HepG2 (cell line): ENCODE data around the gene MTMR6. TPM values are rescaled to one million over a fixed set of nuclear protein-coding genes. Genes with fewer than 3 reads are reported as not detected.

Experiments
- ATAC-seq: fragments of 200-7000 bp; cut with Tn5 transposase; 3 replicates; pipeline ENCODE4 v1.9.1; 2020; ENCODE audit warnings: mild to moderate bottlenecking, moderate library complexity
- BruUV-seq: library from RNA; stranded (reverse); fragments of 400-500 nt; replicated peaks from 2 replicates; lab custom pipeline; 2021; lab: Mats Ljungman, UMichigan
- CTCF ChIA-PET: fragments of 300-600 bp; formaldehyde crosslinking; extraction: SDS; loops from one replicate; lab custom pipeline; 2021; ENCODE audit warnings: low total read pairs, inconsistent platforms, low intra/inter-chr PET ratio; lab: Yijun Ruan, JAX
- POLR2A ChIA-PET: fragments of 350-600 bp; sonication (Branson Sonifier 250); formaldehyde crosslinking; loops from one replicate; lab custom pipeline; 2020; ENCODE audit warnings: antibody characterized with exemption, inconsistent platforms; lab: Yijun Ruan, JAX
- DNase-seq: peaks from one replicate; pipeline ENCODE4 v3.0.0-alpha.2; 2015; ENCODE audit warnings: low spot score
- FAIRE-seq: peaks from 3 replicates; lab custom pipeline; 2011; peaks lifted over from hg19 to GRCh38; lab: Jason Lieb, UNC
- H2AFZ ChIP-seq: one replicate; pipeline ENCODE4 v1.6.1; 2011; ENCODE audit warnings: low read length, inconsistent platforms
- H3K27ac ChIP-seq: fragments of 300-600 bp; 3 replicates; pipeline ENCODE4 v1.8.0; 2011; ENCODE audit warnings: mixed run types, mild to moderate bottlenecking, mixed read lengths, low read length, inconsistent platforms; ENCODE audit not compliant: insufficient read depth; ENCODE audit errors: extremely low read length
- H3K27me3 ChIP-seq, 2 experiments: fragments of 200-600 bp in 1 of 2; 2 replicates in 1 of 2; 3 replicates in 1 of 2; pipeline versions ENCODE4 v1.6.0 to v1.8.0; 2011; ENCODE audit warnings: low read length in 2 of 2, mild to moderate bottlenecking in 2 of 2, moderate library complexity in 2 of 2, inconsistent platforms in 1 of 2; ENCODE audit not compliant: insufficient read depth in 2 of 2, control insufficient read depth in 1 of 2
- H3K36me3 ChIP-seq, 2 experiments: fragments of 200-600 bp in 1 of 2; replicated peaks in 1 of 2; 2 replicates in 1 of 2; 3 replicates in 1 of 2; pipeline versions ENCODE4 v1.5.1 to v1.8.0; 2011; ENCODE audit warnings: low read length in 2 of 2, inconsistent platforms in 1 of 2; ENCODE audit not compliant: insufficient read depth in 2 of 2, control insufficient read depth in 1 of 2
- H3K4me1 ChIP-seq: 2 replicates; pipeline ENCODE4 v1.5.1; 2012; ENCODE audit warnings: low read length, inconsistent platforms; ENCODE audit not compliant: insufficient read depth
- H3K4me2 ChIP-seq: 2 replicates; pipeline ENCODE4 v1.6.0; 2011; ENCODE audit warnings: low read depth, low read length, inconsistent platforms
- H3K4me3 ChIP-seq, 3 experiments: fragments of 200-600 bp in 1 of 3; sonication (generic), shearing (Covaris generic) in 1 of 3; replicated peaks in 1 of 3; 2 replicates each; pipeline ENCODE4 v1.5.1; 2011 to 2016; ENCODE audit warnings: low read length in 3 of 3, inconsistent platforms in 2 of 3, low read depth in 2 of 3, mild to moderate bottlenecking in 2 of 3, control low read depth in 1 of 3, mixed read lengths in 1 of 3; ENCODE audit not compliant: insufficient read depth in 1 of 3
- H3K79me2 ChIP-seq: one replicate; pipeline ENCODE4 v1.6.1; 2011; ENCODE audit warnings: low read length, inconsistent platforms; ENCODE audit not compliant: insufficient read depth
- H3K9ac ChIP-seq: 2 replicates; pipeline ENCODE4 v1.6.0; 2011; ENCODE audit warnings: mild to moderate bottlenecking, low read depth, low read length, inconsistent platforms; ENCODE audit not compliant: insufficient read depth
- H3K9me3 ChIP-seq: 2 replicates; pipeline ENCODE4 v1.5.1; 2012; ENCODE audit warnings: mild to moderate bottlenecking, low read length
- H4K20me1 ChIP-seq: 2 replicates; pipeline ENCODE4 v1.6.0; 2011; ENCODE audit warnings: inconsistent platforms, mild to moderate bottlenecking, low read length, moderate library complexity; ENCODE audit not compliant: insufficient read depth
- FOSL2 ChIP-seq: sonication (generic); formaldehyde crosslinking; IDR thresholded peaks from 2 replicates; pipeline ENCODE4 v1.4.0; 2020; ENCODE audit warnings: missing genetic modification reagents
- GTF2F1 ChIP-seq: fragments of 150-350 bp; IDR thresholded peaks from 2 replicates; pipeline ENCODE4 v1.6.1; 2014; ENCODE audit warnings: low read length
- HMGA1 ChIP-seq: sonication (generic); formaldehyde crosslinking; conservative IDR thresholded peaks from 2 replicates; pipeline ENCODE4 v1.4.0; 2020; ENCODE audit warnings: missing genetic modification reagents
- KDM3A ChIP-seq: IDR thresholded peaks from 2 replicates; pipeline ENCODE4 v1.6.1; 2018; ENCODE audit warnings: low read depth, missing compliant biosample characterization
- MTA1 ChIP-seq: sonication (generic); formaldehyde crosslinking; IDR thresholded peaks from 2 replicates; pipeline ENCODE4 v1.4.0; 2020; ENCODE audit warnings: missing genetic modification reagents, mild to moderate bottlenecking, borderline replicate concordance
- NFIB ChIP-seq: sonication (generic); formaldehyde crosslinking; IDR thresholded peaks from 2 replicates; pipeline ENCODE4 v1.9.0; 2021; ENCODE audit warnings: missing genetic modification reagents, mild to moderate bottlenecking, borderline replicate concordance
- PPARG ChIP-seq: conservative IDR thresholded peaks from 2 replicates; pipeline ENCODE4 v1.6.1; 2016; ENCODE audit warnings: missing biosample characterization, missing genetic modification reagents
- RARG ChIP-seq: sonication (generic); formaldehyde crosslinking; IDR thresholded peaks from 2 replicates; pipeline ENCODE4 v1.4.0; 2020; ENCODE audit warnings: low read depth, mild to moderate bottlenecking, missing genetic modification reagents
- RXRA ChIP-seq: sonication (generic); formaldehyde crosslinking; IDR thresholded peaks from 2 replicates; pipeline ENCODE4 v1.5.1; 2020; ENCODE audit warnings: missing genetic modification reagents
- SNAI1 ChIP-seq: sonication (generic); formaldehyde crosslinking; IDR thresholded peaks from 2 replicates; pipeline ENCODE4 v1.5.0; 2020; ENCODE audit warnings: mild to moderate bottlenecking, missing genetic modification reagents, borderline replicate concordance
- WIZ ChIP-seq: sonication (generic); formaldehyde crosslinking; IDR thresholded peaks from 2 replicates; pipeline ENCODE4 v1.5.1; 2020; ENCODE audit warnings: mild to moderate bottlenecking, missing genetic modification reagents
- ZKSCAN5 ChIP-seq: sonication (generic); formaldehyde crosslinking; IDR thresholded peaks from 2 replicates; pipeline ENCODE4 v1.5.1; 2020; ENCODE audit warnings: mild to moderate bottlenecking, missing genetic modification reagents
- ZNF12 ChIP-seq: sonication (generic); formaldehyde crosslinking; IDR thresholded peaks from 2 replicates; pipeline ENCODE4 v1.5.0; 2020; ENCODE audit warnings: missing genetic modification reagents
- ZNF629 ChIP-seq: sonication (generic); formaldehyde crosslinking; conservative IDR thresholded peaks from 2 replicates; pipeline ENCODE4 v1.5.0; 2020; ENCODE audit warnings: missing genetic modification reagents
- ZNF746 ChIP-seq: sonication (generic); formaldehyde crosslinking; IDR thresholded peaks from 2 replicates; pipeline ENCODE4 v1.8.0; 2022; ENCODE audit warnings: mild to moderate bottlenecking, missing genetic modification reagents
- ZSCAN25 ChIP-seq: sonication (generic); formaldehyde crosslinking; IDR thresholded peaks from 2 replicates; pipeline ENCODE4 v1.8.0; 2022; ENCODE audit warnings: mild to moderate bottlenecking, missing genetic modification reagents
- WGBS: methylation state at CpG from one replicate; pipeline ENCODE4 v1.1.6; 2017; ENCODE audit warnings: low lambda C conversion rate; 5-methylcytosine and 5-hydroxymethylcytosine counted together
- in situ Hi-C: cut with HindIII; loops from 2 replicates; pipeline ENCODE4 v1.10.0; 2017; ENCODE audit warnings: low pct_unique_long_range_greater_than_20kb; ENCODE audit not compliant: extremely low pct_ligation_motif_present
- intact Hi-C: fragments of 100-400 bp; cut with micrococcal nuclease; formaldehyde crosslinking; loops from one replicate; pipeline ENCODE4 v1.10.0; 2022; ENCODE audit not compliant: unreplicated experiment
- polyA plus RNA-seq, 8 experiments: library from polyadenylated mRNA; depleted of rRNA in 3 of 8; stranded (reverse) in 7 of 8; unstranded in 1 of 8; fragments of >200 nt; fragmentation: Illumina TruSeq in 4 of 8; extraction: Trizol in 4 of 8; gene quantifications; 2 replicates each; pipeline versions ENCODE4 v1.2.1 to v1.2.3, GENCODE V29; 2011 to 2016; ENCODE audit warnings: low read depth in 4 of 8, missing spikeins in 1 of 8, mixed read lengths in 1 of 8; ENCODE audit not compliant: insufficient read depth in 1 of 8
- total RNA-seq, 5 experiments: library from RNA; depleted of rRNA; stranded (reverse); fragments of >200 nt; fragmentation: Illumina TruSeq; extraction: Trizol; gene quantifications; 2 replicates each; pipeline ENCODE4 v1.2.3, GENCODE V29; 2016; ENCODE audit warnings: low read depth in 1 of 5
- TF ChIP-seq, protein P1 (sequence below): sonication (generic); formaldehyde crosslinking; IDR thresholded peaks from 2 replicates; pipeline ENCODE4 v1.4.0; 2020; ENCODE audit warnings: missing genetic modification reagents, borderline replicate concordance

The MTMR6 gene
- total and polyA plus RNA-seq, 2 of the 13 experiments (the other 11 are each of a cell fraction or from before 2014, with no cell fraction given): 3.4 to 7.8 TPM

DNA sequence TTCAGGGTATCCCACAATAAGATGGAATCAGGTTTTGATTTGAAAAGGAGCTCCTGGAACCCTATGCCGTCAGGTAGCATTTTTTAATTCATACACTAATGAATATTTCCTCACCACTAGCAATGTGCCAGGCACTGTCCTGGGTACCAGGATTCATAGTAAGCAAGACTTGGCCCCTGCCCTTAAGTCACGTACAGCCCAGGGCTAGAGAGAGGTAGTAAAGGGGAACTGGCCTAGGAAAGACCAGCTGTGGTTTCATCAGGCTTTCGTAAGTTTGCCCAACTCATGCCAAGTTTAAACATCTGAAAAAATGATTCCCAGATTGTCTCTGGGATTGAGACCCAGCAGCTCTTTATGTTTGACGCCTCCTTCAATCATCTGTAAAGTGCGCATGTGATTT lies 69.3 kb downstream of the MTMR6 start:
- Histone ChIP-seq H3K9me3 (no peaks in the 10 kb centered on the region), H3K9ac (no peak overlapping the region), H3K27ac (no peak overlapping the region), H3K4me2 (no peak overlapping the region), H3K27me3 (peaks cover 5 to 19% of the 10 kb centered on the region in 2 experiments; a peak in 3 of 5 replicates), H3K4me3 (no peak overlapping the region), H3K36me3 (no peaks in the 10 kb centered on the region), H3K79me2 (no peaks in the 10 kb centered on the region), H2AFZ (no peak overlapping the region), H3K4me1 (no peaks in the 10 kb centered on the region), H4K20me1 (no peaks in the 10 kb centered on the region)
- in situ Hi-C loops: no loop called here
- DNase-seq (no peak), ATAC-seq (no peak), FAIRE-seq (no peak)
- intact Hi-C loops: no loop called here
- WGBS: 35% methylated on average over 5 of the region's 5 CpGs
- ChIA-PET POLR2A (no interaction called here), CTCF (no interaction called here)
- no TSS peak for BruUV-seq
- TF ChIP-seq WIZ (CRISPR knock-in tag): no peak
- no peak for TF ChIP-seq ZNF746 (CRISPR knock-in tag)
- no peak for TF ChIP-seq RARG (CRISPR knock-in tag)
- no peak for TF ChIP-seq SNAI1 (CRISPR knock-in tag)
- TF ChIP-seq ZSCAN25 (CRISPR knock-in tag): no peak
- no peak for TF ChIP-seq ZNF629 (CRISPR knock-in tag)
- TF ChIP-seq RXRA: no peak
- TF ChIP-seq HMGA1 (CRISPR knock-in tag): no peak
- no peak for TF ChIP-seq KDM3A
- no peak for TF ChIP-seq ZKSCAN5 (CRISPR knock-in tag)
- no peak for TF ChIP-seq GTF2F1
- TF ChIP-seq, protein P1, sequence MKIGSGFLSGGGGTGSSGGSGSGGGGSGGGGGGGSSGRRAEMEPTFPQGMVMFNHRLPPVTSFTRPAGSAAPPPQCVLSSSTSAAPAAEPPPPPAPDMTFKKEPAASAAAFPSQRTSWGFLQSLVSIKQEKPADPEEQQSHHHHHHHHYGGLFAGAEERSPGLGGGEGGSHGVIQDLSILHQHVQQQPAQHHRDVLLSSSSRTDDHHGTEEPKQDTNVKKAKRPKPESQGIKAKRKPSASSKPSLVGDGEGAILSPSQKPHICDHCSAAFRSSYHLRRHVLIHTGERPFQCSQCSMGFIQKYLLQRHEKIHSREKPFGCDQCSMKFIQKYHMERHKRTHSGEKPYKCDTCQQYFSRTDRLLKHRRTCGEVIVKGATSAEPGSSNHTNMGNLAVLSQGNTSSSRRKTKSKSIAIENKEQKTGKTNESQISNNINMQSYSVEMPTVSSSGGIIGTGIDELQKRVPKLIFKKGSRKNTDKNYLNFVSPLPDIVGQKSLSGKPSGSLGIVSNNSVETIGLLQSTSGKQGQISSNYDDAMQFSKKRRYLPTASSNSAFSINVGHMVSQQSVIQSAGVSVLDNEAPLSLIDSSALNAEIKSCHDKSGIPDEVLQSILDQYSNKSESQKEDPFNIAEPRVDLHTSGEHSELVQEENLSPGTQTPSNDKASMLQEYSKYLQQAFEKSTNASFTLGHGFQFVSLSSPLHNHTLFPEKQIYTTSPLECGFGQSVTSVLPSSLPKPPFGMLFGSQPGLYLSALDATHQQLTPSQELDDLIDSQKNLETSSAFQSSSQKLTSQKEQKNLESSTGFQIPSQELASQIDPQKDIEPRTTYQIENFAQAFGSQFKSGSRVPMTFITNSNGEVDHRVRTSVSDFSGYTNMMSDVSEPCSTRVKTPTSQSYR (CRISPR knock-in tag): no peak
- no peak for TF ChIP-seq FOSL2 (CRISPR knock-in tag)
- no peak for TF ChIP-seq PPARG (CRISPR knock-in tag)
- TF ChIP-seq ZNF12 (CRISPR knock-in tag): no peak
- no peak for TF ChIP-seq MTA1
- no peak for TF ChIP-seq NFIB (CRISPR knock-in tag)
